Ovary (tissue), 3 donors: ENCODE results near the gene BRIP1.

Experiments
- EP300 ChIP-seq: sonication (generic); formaldehyde crosslinking; IDR thresholded peaks from one replicate; pipeline ENCODE4 v1.6.1; 2017; ENCODE audit warnings: antibody characterized with exemption
- TF ChIP-seq, protein P1 (sequence below), 3 donors: fragments of 450-650 bp in 2 of 3; fragments of 200-600 bp in 1 of 3; IDR thresholded peaks; one replicate each; pipeline versions ENCODE4 v1.5.1 to v1.8.0; 2016 to 2022; ENCODE audit warnings: antibody characterized with exemption in 3 of 3, mild to moderate bottlenecking in 1 of 3
- donor health status: DM: no; HTN: no; CAD: no.

GRCh38 chr17:61642768-61643167 lies 220.6 kb downstream of the BRIP1 start:
- TF ChIP-seq EP300: no peak
- TF ChIP-seq, protein P1, sequence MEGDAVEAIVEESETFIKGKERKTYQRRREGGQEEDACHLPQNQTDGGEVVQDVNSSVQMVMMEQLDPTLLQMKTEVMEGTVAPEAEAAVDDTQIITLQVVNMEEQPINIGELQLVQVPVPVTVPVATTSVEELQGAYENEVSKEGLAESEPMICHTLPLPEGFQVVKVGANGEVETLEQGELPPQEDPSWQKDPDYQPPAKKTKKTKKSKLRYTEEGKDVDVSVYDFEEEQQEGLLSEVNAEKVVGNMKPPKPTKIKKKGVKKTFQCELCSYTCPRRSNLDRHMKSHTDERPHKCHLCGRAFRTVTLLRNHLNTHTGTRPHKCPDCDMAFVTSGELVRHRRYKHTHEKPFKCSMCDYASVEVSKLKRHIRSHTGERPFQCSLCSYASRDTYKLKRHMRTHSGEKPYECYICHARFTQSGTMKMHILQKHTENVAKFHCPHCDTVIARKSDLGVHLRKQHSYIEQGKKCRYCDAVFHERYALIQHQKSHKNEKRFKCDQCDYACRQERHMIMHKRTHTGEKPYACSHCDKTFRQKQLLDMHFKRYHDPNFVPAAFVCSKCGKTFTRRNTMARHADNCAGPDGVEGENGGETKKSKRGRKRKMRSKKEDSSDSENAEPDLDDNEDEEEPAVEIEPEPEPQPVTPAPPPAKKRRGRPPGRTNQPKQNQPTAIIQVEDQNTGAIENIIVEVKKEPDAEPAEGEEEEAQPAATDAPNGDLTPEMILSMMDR (IDR thresholded peaks at IDR 0.05): no peak
